Heart left ventricle (tissue), 13 donors: ENCODE data around the gene CADPS2.

Experiments used
- CTCF ChIP-seq, 12 donors: fragments of 200-600 bp; sonication (generic) in 4 of 12; IDR thresholded peaks; one replicate each; pipeline versions ENCODE4 v1.5.0 to v1.8.0; 2018 to 2022; ENCODE audit warnings: antibody characterized with exemption in 12 of 12, mild to moderate bottlenecking in 5 of 12
- POLR2A ChIP-seq, 2 donors: fragments of 450-650 bp; IDR thresholded peaks; one replicate each; pipeline ENCODE4 v1.6.1; 2017; ENCODE audit warnings: antibody characterized with exemption in 2 of 2, mild to moderate bottlenecking in 2 of 2, moderate library complexity in 2 of 2
- donor health status: ischemic (EF 13 %, LVEDD 7.1; RV severe dilation, severe dysfunction).
- donor health status: DM: no; HTN: yes; CAD: no.
- donor health status: DM: no; HTN: no; CAD: no.
- donor health status: ischemic (EF 25% LVEDD 6.9; RV normal size, moderate dysfunction).
- donor health status: ischemic (EF 25% LVEDD 5.7; RV mildly dilated, moderate dysfunction).
- donor health status: ischemic (EF 35%, LVEDD 5.7; RV mildly dilated, moderate dysfunction).
- donor health status: nonischemic (EF 11% LVEDD 7.7; RV severe dilation, severe dysfunction).
- donor health status: DM: yes; HTN: yes; CAD: no.
- donor health status: PGD.
- donor health status: ischemic (EF 29% LVEDD 5.4; RV normal size, mild dysfunction).
- donor health status: nonischemic (EF 23%, LVEDD 6.1; RV moderate dilation, normal function).

- TF ChIP-seq CTCF (IDR thresholded peaks at IDR 0.05) (no peak), POLR2A (IDR thresholded peaks at IDR 0.05) (no peak)
Measured at GRCh38 chr7:122643250-122643649, 243.0 kb downstream of the CADPS2 start.
